ENCODE data around the gene EGR4. TPM values are rescaled to one million over a fixed set of nuclear protein-coding genes. Genes with fewer than 3 reads are reported as not detected.

Gene EGR4
- 0.19 and 1.2 TPM in 2 replicates for total RNA-seq (ENCODE audit: low replicate concordance)
- long read RNA-seq = 0 reads

DNA sequence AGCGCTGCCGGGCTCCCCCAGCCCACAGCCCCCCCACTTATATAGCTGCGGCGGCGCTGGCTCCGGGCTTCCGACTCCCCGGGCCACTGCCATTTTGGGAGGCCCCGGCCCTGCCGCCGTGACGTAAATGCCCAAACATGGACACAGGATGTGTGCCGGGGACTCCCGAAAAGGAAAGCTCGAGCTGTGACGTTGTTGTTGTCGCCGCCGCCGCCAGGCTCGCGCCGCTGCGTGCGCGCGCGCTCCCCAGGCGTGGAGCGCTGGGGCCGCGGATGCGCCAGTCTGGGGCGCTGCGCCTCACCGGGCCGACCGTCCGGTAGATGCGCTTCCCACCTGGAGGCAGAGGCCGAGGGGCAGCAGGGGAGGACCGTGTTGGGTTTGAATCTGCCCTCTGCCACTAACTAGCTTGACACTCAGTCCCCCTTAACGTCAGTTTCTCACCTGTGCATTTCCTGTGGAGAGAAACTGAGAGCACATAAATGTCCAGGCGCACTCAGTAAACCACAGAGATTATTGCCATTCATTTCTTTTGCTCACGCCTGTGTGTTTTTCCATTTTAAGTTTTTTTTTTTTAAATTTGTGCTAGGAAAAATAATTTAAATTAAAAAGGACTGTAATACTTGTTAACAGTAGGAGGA is at the start of gene EGR4:
Gene EGR4, minus strand, starts transcription at position 15 of the 638 bp plus-strand sequence. CDS start 231 bp downstream, outside the sequence.
- Mint-ChIP-seq H3K4me1 (ENCODE audit: unreplicated experiment) (no peaks in the 10 kb centered on the region), H3K4me3 (peak within 1 kb of the TSS; percentile 78), H3K27me3 (peaks cover 94% of the 10 kb centered on the region), H3K9me3 (no peaks in the 10 kb centered on the region), H3K27ac (peak within 1 kb of the TSS; percentile 36), H3K36me3 (no peaks in the 10 kb centered on the region)
- no peak for DNase-seq (ENCODE audit: extremely low spot score, unreplicated experiment)
- TF ChIP-seq CTCF (conservative IDR thresholded peaks at IDR 0.05) = peak; percentile 30

GRCh38 chr2:73341039-73341438 is 47.7 kb upstream of the EGR4 start:
- Mint-ChIP-seq H3K36me3 (no peaks in the 10 kb centered on the region), H3K27me3 (peaks cover 26% of the 10 kb centered on the region), H3K4me1 (ENCODE audit: unreplicated experiment) (no peaks in the 10 kb centered on the region), H3K27ac (no peak overlapping the region), H3K4me3 (no peak overlapping the region), H3K9me3 (no peaks in the 10 kb centered on the region)
- no peak for TF ChIP-seq CTCF (conservative IDR thresholded peaks at IDR 0.05)
- DNase-seq (ENCODE audit: extremely low spot score, unreplicated experiment) = no peak

- Mint-ChIP-seq H3K27me3 (peaks cover 17% of the 10 kb centered on the region), H3K4me1 (ENCODE audit: unreplicated experiment) (no peaks in the 10 kb centered on the region), H3K27ac (no peak overlapping the region), H3K36me3 (no peaks in the 10 kb centered on the region), H3K9me3 (peaks cover 6% of the 10 kb centered on the region), H3K4me3 (no peak overlapping the region)
- DNase-seq (ENCODE audit: extremely low spot score, unreplicated experiment) = no peak
- no peak for TF ChIP-seq CTCF (conservative IDR thresholded peaks at IDR 0.05)
These were observed 45.9 kb upstream of the EGR4 start for GRCh38 chr2:73339201-73339600.

DNA sequence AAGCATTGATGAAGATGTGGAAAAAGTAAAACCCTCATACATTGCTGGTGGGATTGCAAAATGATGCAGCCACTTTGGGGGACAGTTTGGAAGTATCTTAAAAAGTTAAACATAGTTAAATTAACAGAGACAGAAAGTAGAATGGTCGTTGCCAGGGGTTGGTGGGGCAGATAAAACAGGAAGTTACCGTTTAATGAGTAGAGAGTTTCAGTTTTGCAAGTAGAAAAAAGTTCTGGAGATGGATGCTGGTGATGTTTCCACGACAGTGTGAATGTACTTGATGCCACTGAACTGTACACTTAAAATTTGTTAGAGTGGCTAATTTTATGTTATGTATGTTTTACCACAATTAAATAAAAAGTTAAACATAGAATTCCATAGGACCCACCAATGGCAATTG is 44.5 kb upstream of the EGR4 start:
- no peak for TF ChIP-seq CTCF (conservative IDR thresholded peaks at IDR 0.05)
- no peak for DNase-seq (ENCODE audit: extremely low spot score, unreplicated experiment)
- H3K4me1 Mint-ChIP-seq (ENCODE audit: unreplicated experiment) = no peaks in the 10 kb centered on the region
- no peak overlapping the region for H3K4me3 Mint-ChIP-seq
- H3K27ac Mint-ChIP-seq = no peak overlapping the region
- H3K36me3 Mint-ChIP-seq = no peaks in the 10 kb centered on the region
- peaks cover 7% of the 10 kb centered on the region for H3K9me3 Mint-ChIP-seq
- peaks cover 19% of the 10 kb centered on the region for H3K27me3 Mint-ChIP-seq

GRCh38 chr2:73334620-73335019 is 41.3 kb upstream of the EGR4 start:
- no peak overlapping the region for H3K4me3 Mint-ChIP-seq
- H3K27me3 Mint-ChIP-seq = peaks cover 19% of the 10 kb centered on the region
- H3K36me3 Mint-ChIP-seq = no peaks in the 10 kb centered on the region
- no peak for TF ChIP-seq CTCF (conservative IDR thresholded peaks at IDR 0.05)
- no peak for DNase-seq (ENCODE audit: extremely low spot score, unreplicated experiment)
- no peak overlapping the region for H3K27ac Mint-ChIP-seq
- H3K9me3 Mint-ChIP-seq = peaks cover 7% of the 10 kb centered on the region
- no peaks in the 10 kb centered on the region for H3K4me1 Mint-ChIP-seq (ENCODE audit: unreplicated experiment)
